IPS-15b (cell line): ENCODE measurements around the gene ABCB9.
"Not testable (repeated sequence)": the region's sequence is repeated elsewhere in the genome, so short reads cannot be mapped to it uniquely, and the experiment has no call there.

Experiments
- H3K27me3 ChIP-seq: one replicate; pipeline ENCODE4 v1.6.1; 2013; ENCODE audit warnings: low read length; ENCODE audit not compliant: control insufficient read depth, insufficient read depth
- H3K36me3 ChIP-seq: one replicate; pipeline ENCODE4 v1.6.1; 2013; ENCODE audit warnings: low read length; ENCODE audit not compliant: control insufficient read depth, insufficient read depth
- H3K4me1 ChIP-seq: one replicate; pipeline ENCODE4 v1.6.1; 2013; ENCODE audit warnings: mild to moderate bottlenecking, low read length; ENCODE audit not compliant: control insufficient read depth, insufficient read depth
- H3K4me3 ChIP-seq: one replicate; pipeline ENCODE4 v1.5.1; 2013; ENCODE audit warnings: low read depth, low read length
- H3K9ac ChIP-seq: one replicate; pipeline ENCODE4 v1.6.1; 2013; ENCODE audit warnings: low read depth, mild to moderate bottlenecking, low read length
- H3K9me3 ChIP-seq: one replicate; pipeline ENCODE4 v1.6.1; 2013; ENCODE audit warnings: mild to moderate bottlenecking, low read length; ENCODE audit not compliant: control insufficient read depth, insufficient read depth

Gene ABCB9

GRCh38 chr12:122894193-122895121 lies 71.8 kb downstream of the ABCB9 start:
- H3K27me3 ChIP-seq = peaks cover 17% of the 10 kb centered on the region
- H3K36me3 ChIP-seq = no peaks in the 10 kb centered on the region
- H3K9me3 ChIP-seq = no peaks in the 10 kb centered on the region
- H3K9ac ChIP-seq = no peak overlapping the region
- H3K4me3 ChIP-seq = peak overlapping the region; percentile 83
- H3K4me1 ChIP-seq = peaks cover 12% of the 10 kb centered on the region

GRCh38 chr12:122893208-122894153 lies 72.8 kb downstream of the ABCB9 start:
- Histone ChIP-seq H3K27me3 (peaks cover 17% of the 10 kb centered on the region), H3K9me3 (no peaks in the 10 kb centered on the region), H3K36me3 (no peaks in the 10 kb centered on the region), H3K4me1 (peaks cover 14% of the 10 kb centered on the region), H3K9ac (no peak overlapping the region), H3K4me3 (no peak overlapping the region)

GRCh38 chr12:122892724-122893123 lies 73.5 kb downstream of the ABCB9 start:
- not testable (repeated sequence) for H3K9me3 ChIP-seq, H3K9ac ChIP-seq, H3K36me3 ChIP-seq, H3K4me3 ChIP-seq
- H3K27me3 ChIP-seq = peaks cover 17% of the 10 kb centered on the region
- H3K4me1 ChIP-seq = peaks cover 20% of the 10 kb centered on the region

GRCh38 chr12:122891661-122892525 lies 74.4 kb downstream of the ABCB9 start:
- peaks cover 21% of the 10 kb centered on the region for H3K4me1 ChIP-seq
- no peaks in the 10 kb centered on the region for H3K36me3 ChIP-seq
- H3K9me3 ChIP-seq = no peaks in the 10 kb centered on the region
- peaks cover 17% of the 10 kb centered on the region for H3K27me3 ChIP-seq
- no peak overlapping the region for H3K9ac ChIP-seq
- no peak overlapping the region for H3K4me3 ChIP-seq

- H3K9me3 ChIP-seq = no peaks in the 10 kb centered on the region
- peaks cover 6% of the 10 kb centered on the region for H3K27me3 ChIP-seq
- no peak overlapping the region for H3K4me3 ChIP-seq
- H3K4me1 ChIP-seq = peaks cover 25% of the 10 kb centered on the region
- H3K9ac ChIP-seq = no peak overlapping the region
- no peaks in the 10 kb centered on the region for H3K36me3 ChIP-seq
Measured at GRCh38 chr12:122889761-122890520, 76.3 kb downstream of the ABCB9 start.

GRCh38 chr12:122888232-122888752 lies 78.0 kb downstream of the ABCB9 start:
- Histone ChIP-seq H3K27me3 (no peaks in the 10 kb centered on the region), H3K9me3 (no peaks in the 10 kb centered on the region), H3K36me3 (no peaks in the 10 kb centered on the region), H3K4me1 (peaks cover 25% of the 10 kb centered on the region), H3K4me3 (no peak overlapping the region), H3K9ac (no peak overlapping the region)

- no peaks in the 10 kb centered on the region for H3K27me3 ChIP-seq
- peaks cover 25% of the 10 kb centered on the region for H3K4me1 ChIP-seq
- H3K36me3 ChIP-seq = no peaks in the 10 kb centered on the region
- H3K9ac ChIP-seq = no peak overlapping the region
- H3K4me3 ChIP-seq = no peak overlapping the region
- no peaks in the 10 kb centered on the region for H3K9me3 ChIP-seq
Measured at GRCh38 chr12:122887819-122888212, 78.4 kb downstream of the ABCB9 start.

- Histone ChIP-seq H3K4me1 (peaks cover 21% of the 10 kb centered on the region), H3K36me3 (no peaks in the 10 kb centered on the region), H3K4me3 (no peak overlapping the region), H3K9ac (no peak overlapping the region), H3K27me3 (no peaks in the 10 kb centered on the region), H3K9me3 (no peaks in the 10 kb centered on the region)
Measured at GRCh38 chr12:122886851-122887818, 79.1 kb downstream of the ABCB9 start.

GRCh38 chr12:122886161-122886560 lies 80.1 kb downstream of the ABCB9 start:
- Histone ChIP-seq H3K27me3 (no peaks in the 10 kb centered on the region), H3K4me3 (no peak overlapping the region), H3K36me3 (no peaks in the 10 kb centered on the region), H3K9me3 (no peaks in the 10 kb centered on the region), H3K9ac (no peak overlapping the region), H3K4me1 (peaks cover 19% of the 10 kb centered on the region)

GRCh38 chr12:122884860-122885259 lies 81.4 kb downstream of the ABCB9 start:
- Histone ChIP-seq H3K36me3 (no peaks in the 10 kb centered on the region), H3K27me3 (no peaks in the 10 kb centered on the region), H3K4me1 (peaks cover 12% of the 10 kb centered on the region), H3K9ac (no peak overlapping the region), H3K9me3 (no peaks in the 10 kb centered on the region), H3K4me3 (no peak overlapping the region)
